K562 (cell line): Measurements from ENCODE around the gene GPR25. TPM values are rescaled to one million over a fixed set of nuclear protein-coding genes. Genes with fewer than 3 reads are reported as not detected.
A peak's percentile ranks its signal among the peaks of the same experiment; 100 is the strongest.

Experiments
- ATAC-seq: fragments of 200-7000 bp; cut with Tn5 transposase; 3 replicates; pipeline ENCODE4 v1.9.1; 2020; ENCODE audit warnings: moderate library complexity
- BruUV-seq: library from RNA; stranded (reverse); fragments of 400-500 nt; replicated peaks from 2 replicates; lab custom pipeline; 2021; lab: Mats Ljungman, UMichigan
- CTCF ChIA-PET: fragments of 300-600 bp; formaldehyde crosslinking; extraction: SDS; loops from one replicate; lab custom pipeline; 2021; ENCODE audit warnings: low intra/inter-chr PET ratio; lab: Yijun Ruan, JAX
- POLR2A ChIA-PET: fragments of 300-600, 350-650 bp; sonication (Branson Sonifier 250); formaldehyde crosslinking; extraction: SDS; loops from one replicate; lab custom pipeline; 2021; ENCODE audit warnings: antibody characterized with exemption, inconsistent platforms; lab: Yijun Ruan, JAX
- DNase-seq, 4 experiments: peaks; one replicate each; pipeline versions ENCODE4 v3.0.0 to v3.0.0-alpha.2; 2011 to 2018; ENCODE audit warnings: low spot score in 3 of 4, mixed read lengths in 3 of 4; ENCODE audit errors: extremely low read depth in 1 of 4
- FAIRE-seq: peaks from 2 replicates; lab custom pipeline; 2011; peaks lifted over from hg19 to GRCh38; lab: Jason Lieb, UNC
- H2AFZ ChIP-seq: 2 replicates; pipeline ENCODE4 v1.6.0; 2011; ENCODE audit warnings: low read depth, low read length, control low read depth, inconsistent platforms
- H3K27ac ChIP-seq: fragments of 200-600 bp; 3 replicates; pipeline ENCODE4 v1.8.0; 2011; ENCODE audit warnings: low read depth, mild to moderate bottlenecking, control low read depth, inconsistent platforms, low read length, moderate library complexity, mixed read lengths; ENCODE audit errors: extremely low read depth
- H3K27me3 ChIP-seq, 2 experiments: fragments of 300-600 bp in 1 of 2; 2 replicates in 1 of 2; 3 replicates in 1 of 2; pipeline versions ENCODE4 v1.6.0 to v1.8.0; 2011; ENCODE audit warnings: inconsistent platforms in 2 of 2, low read length in 2 of 2, mild to moderate bottlenecking in 1 of 2, mixed read lengths in 1 of 2, moderate library complexity in 1 of 2; ENCODE audit not compliant: control insufficient read depth in 2 of 2, insufficient read depth in 2 of 2
- H3K36me3 ChIP-seq: fragments of 300-600 bp; 3 replicates; pipeline ENCODE4 v1.8.0; 2011; ENCODE audit warnings: mild to moderate bottlenecking, low read length, inconsistent platforms; ENCODE audit not compliant: control insufficient read depth, insufficient read depth
- H3K4me1 ChIP-seq, 2 experiments: fragments of 200-600 bp in 1 of 2; replicated peaks in 1 of 2; 2 replicates in 1 of 2; 3 replicates in 1 of 2; pipeline versions ENCODE4 v1.5.1 to v1.8.0; 2011; ENCODE audit warnings: inconsistent platforms in 2 of 2, low read length in 2 of 2, mild to moderate bottlenecking in 1 of 2, mixed read lengths in 1 of 2, moderate library complexity in 1 of 2; ENCODE audit not compliant: control insufficient read depth in 2 of 2, insufficient read depth in 2 of 2
- H3K4me2 ChIP-seq: 2 replicates; pipeline ENCODE4 v1.6.1; 2011; ENCODE audit warnings: low read length, control low read depth, inconsistent platforms, mixed read lengths; ENCODE audit not compliant: insufficient read depth
- H3K4me3 ChIP-seq: fragments of 200-600 bp; sonication (generic), shearing (Covaris generic); 2 replicates; pipeline ENCODE4 v1.5.1; 2016; ENCODE audit warnings: control low read depth, inconsistent platforms
- H3K79me2 ChIP-seq: fragments of 200-600 bp; 3 replicates; pipeline ENCODE4 v1.8.0; 2011; ENCODE audit warnings: low read length, inconsistent platforms; ENCODE audit not compliant: control insufficient read depth, insufficient read depth
- H3K9ac ChIP-seq, 2 experiments: 2 replicates each; pipeline versions ENCODE4 v1.6.0 to v1.6.1; 2011; ENCODE audit warnings: low read depth in 2 of 2, low read length in 2 of 2, control low read depth in 1 of 2, inconsistent platforms in 1 of 2, mild to moderate bottlenecking in 1 of 2, mixed read lengths in 1 of 2; ENCODE audit not compliant: insufficient read depth in 1 of 2
- H3K9me1 ChIP-seq: one replicate; pipeline ENCODE4 v1.6.0; 2011; ENCODE audit warnings: inconsistent platforms, mild to moderate bottlenecking, low read length, moderate library complexity; ENCODE audit not compliant: control insufficient read depth, insufficient read depth
- H3K9me3 ChIP-seq: replicated peaks from 2 replicates; pipeline ENCODE4 v1.5.1; 2011; ENCODE audit warnings: low read depth, low read length, inconsistent platforms; ENCODE audit not compliant: control insufficient read depth, insufficient read depth
- H4K20me1 ChIP-seq: replicated peaks from 2 replicates; pipeline ENCODE4 v1.6.1; 2011; ENCODE audit warnings: low read length, inconsistent platforms, mixed read lengths; ENCODE audit not compliant: control insufficient read depth, insufficient read depth
- BDP1 ChIP-seq: IDR thresholded peaks from 3 replicates; pipeline ENCODE4 v1.6.1; 2011; ENCODE audit not compliant: insufficient read length, insufficient read depth
- CC2D1A ChIP-seq: fragments of 450-650 bp; IDR thresholded peaks from 2 replicates; pipeline ENCODE4 v1.6.1; 2017; ENCODE audit warnings: mild to moderate bottlenecking
- CHD2 ChIP-seq: IDR thresholded peaks from 2 replicates; pipeline ENCODE4 v1.6.1; 2011; ENCODE audit warnings: low read depth, low read length
- WGBS: fragments of 100-300 bp; shearing (Covaris generic); methylation state at CpG from one replicate; pipeline ENCODE4 v1.1.6; 2016; ENCODE audit warnings: low coverage, mixed read lengths; ENCODE audit not compliant: insufficient coverage; ENCODE audit errors: missing lambda C conversion rate; 5-methylcytosine and 5-hydroxymethylcytosine counted together
- in situ Hi-C: fragments of 300-500 bp; cut with MboI; formaldehyde crosslinking; loops from 4 replicates; pipeline ENCODE4 v1.15.0; 2018; ENCODE audit warnings: inconsistent platforms, mixed read lengths
- intact Hi-C: fragments of 100-400 bp; cut with micrococcal nuclease; formaldehyde crosslinking; loops from 2 replicates; pipeline ENCODE4 v1.14.2; 2022
- polyA plus RNA-seq, 8 experiments: library from polyadenylated mRNA; depleted of rRNA in 4 of 8; stranded (reverse) in 5 of 8; unstranded in 3 of 8; fragments of >200 nt; fragmentation: Nextera tagmentation in 2 of 8; fragmentation: Illumina TruSeq in 1 of 8; extraction: Ambion mirVana in 2 of 8; extraction: Trizol in 1 of 8; gene quantifications; 2 replicates each; pipeline versions ENCODE4 v1.2.1 to v1.2.3, GENCODE V29; 2011 to 2014; ENCODE audit warnings: inconsistent platforms in 1 of 8, missing spikeins in 1 of 8
- total RNA-seq, 7 experiments: library from RNA; depleted of rRNA in 6 of 7; stranded (reverse); fragments of >200 nt in 6 of 7; fragmentation: Illumina TruSeq in 2 of 7; extraction: Trizol in 2 of 7; gene quantifications; 2 replicates each; pipeline versions ENCODE4 v1.2.1 to v1.2.3, GENCODE V29; 2011 to 2021; ENCODE audit warnings: low replicate concordance in 1 of 7
- TF ChIP-seq, protein P1 (sequence below): fragments of 450-650 bp; IDR thresholded peaks from 2 replicates; pipeline ENCODE4 v1.6.1; 2016
- TF ChIP-seq, protein P2 (sequence below): sonication (generic); formaldehyde crosslinking; IDR thresholded peaks from 2 replicates; pipeline ENCODE4 v1.4.0; 2020; ENCODE audit warnings: mild to moderate bottlenecking, missing genetic modification reagents

Gene GPR25
- total and polyA plus RNA-seq, 9 of the 15 experiments (the other 6 are each of a cell fraction or from before 2014, with no cell fraction given), result not detected

DNA sequence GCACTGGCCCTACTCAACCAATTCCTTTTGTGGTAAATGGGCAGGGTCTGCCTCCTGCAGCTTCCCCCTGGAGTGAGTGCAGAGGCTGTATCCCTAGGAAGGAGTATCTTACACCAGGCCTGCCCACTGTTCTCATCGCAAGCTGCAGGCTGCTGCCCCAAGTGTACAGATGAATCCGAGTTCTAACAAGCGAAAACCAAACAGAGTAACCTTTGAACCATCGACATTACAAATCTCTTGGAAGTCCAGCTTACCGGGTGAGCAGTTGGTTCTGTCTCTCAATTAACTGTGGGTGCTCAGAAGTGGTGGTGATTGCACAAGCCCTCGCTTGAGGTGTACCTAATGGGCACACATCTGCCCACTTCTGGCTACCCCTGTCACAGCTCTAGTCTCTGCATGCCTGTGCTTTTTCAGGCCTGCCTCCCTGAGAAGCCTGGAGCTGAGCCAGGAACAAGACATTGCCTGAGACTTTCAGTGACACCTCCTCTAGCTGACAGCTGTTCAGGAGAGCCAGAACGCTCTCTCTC is 44.6 kb downstream of the GPR25 start:
- no TSS peak for BruUV-seq
- Histone ChIP-seq H3K9me1 (no peaks in the 10 kb centered on the region), H3K4me2 (no peak overlapping the region), H2AFZ (no peak overlapping the region), H3K4me3 (no peak overlapping the region), H3K4me1 (peaks cover 0 to 9% of the 10 kb centered on the region in 2 experiments; a peak in 1 of 5 replicates), H3K9me3 (no peaks in the 10 kb centered on the region), H3K27me3 (peaks cover 19 to 56% of the 10 kb centered on the region in 2 experiments; a peak in 4 of 5 replicates), H3K27ac (no peak overlapping the region), H3K9ac (no peak overlapping the region; a peak in 1 of 4 replicates), H3K79me2 (no peaks in the 10 kb centered on the region), H4K20me1 (peaks cover 6% of the 10 kb centered on the region; the same call in 1 of the 2 replicates), H3K36me3 (no peaks in the 10 kb centered on the region)
- in situ Hi-C loops (no loop called here), intact Hi-C loops (no loop called here)
- no peak; the same call in 2 of the 3 replicates for ATAC-seq
- 4% methylated on average over 7 of the region's 7 CpGs for WGBS
- CTCF ChIA-PET, result no interaction called here
- POLR2A ChIA-PET, result interaction anchor here (0.6 to 0.9 kb wide), 2 partner anchors 9 to 13 kb away, joined by 3 to 4 read pairs; no protein-coding TSS in a partner anchor
- no peak for FAIRE-seq
- DNase-seq, result no peak
- TF ChIP-seq CHD2, result no peak
- TF ChIP-seq CC2D1A, result no peak
- TF ChIP-seq, protein P1, sequence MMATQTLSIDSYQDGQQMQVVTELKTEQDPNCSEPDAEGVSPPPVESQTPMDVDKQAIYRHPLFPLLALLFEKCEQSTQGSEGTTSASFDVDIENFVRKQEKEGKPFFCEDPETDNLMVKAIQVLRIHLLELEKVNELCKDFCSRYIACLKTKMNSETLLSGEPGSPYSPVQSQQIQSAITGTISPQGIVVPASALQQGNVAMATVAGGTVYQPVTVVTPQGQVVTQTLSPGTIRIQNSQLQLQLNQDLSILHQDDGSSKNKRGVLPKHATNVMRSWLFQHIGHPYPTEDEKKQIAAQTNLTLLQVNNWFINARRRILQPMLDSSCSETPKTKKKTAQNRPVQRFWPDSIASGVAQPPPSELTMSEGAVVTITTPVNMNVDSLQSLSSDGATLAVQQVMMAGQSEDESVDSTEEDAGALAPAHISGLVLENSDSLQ, result peak; percentile 43
- TF ChIP-seq, protein P2, sequence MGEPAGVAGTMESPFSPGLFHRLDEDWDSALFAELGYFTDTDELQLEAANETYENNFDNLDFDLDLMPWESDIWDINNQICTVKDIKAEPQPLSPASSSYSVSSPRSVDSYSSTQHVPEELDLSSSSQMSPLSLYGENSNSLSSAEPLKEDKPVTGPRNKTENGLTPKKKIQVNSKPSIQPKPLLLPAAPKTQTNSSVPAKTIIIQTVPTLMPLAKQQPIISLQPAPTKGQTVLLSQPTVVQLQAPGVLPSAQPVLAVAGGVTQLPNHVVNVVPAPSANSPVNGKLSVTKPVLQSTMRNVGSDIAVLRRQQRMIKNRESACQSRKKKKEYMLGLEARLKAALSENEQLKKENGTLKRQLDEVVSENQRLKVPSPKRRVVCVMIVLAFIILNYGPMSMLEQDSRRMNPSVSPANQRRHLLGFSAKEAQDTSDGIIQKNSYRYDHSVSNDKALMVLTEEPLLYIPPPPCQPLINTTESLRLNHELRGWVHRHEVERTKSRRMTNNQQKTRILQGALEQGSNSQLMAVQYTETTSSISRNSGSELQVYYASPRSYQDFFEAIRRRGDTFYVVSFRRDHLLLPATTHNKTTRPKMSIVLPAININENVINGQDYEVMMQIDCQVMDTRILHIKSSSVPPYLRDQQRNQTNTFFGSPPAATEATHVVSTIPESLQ (CRISPR knock-in tag), result no peak
- no peak for TF ChIP-seq BDP1
